ENCODE results near the gene ORC6.

Gene ORC6

GRCh38 chr16:46731691-46732555, 42.5 kb downstream of the ORC6 start:
- no peak overlapping the region for H3K4me3 ChIP-seq (ENCODE audit: low read depth, low read length)
- no peak for TF ChIP-seq CTCF (IDR thresholded peaks at IDR 0.05; ENCODE audit: low read depth, low read length)

GRCh38 chr16:46732561-46732960, 43.1 kb downstream of the ORC6 start:
- TF ChIP-seq CTCF (IDR thresholded peaks at IDR 0.05; ENCODE audit: low read depth, low read length), result no peak
- no peak overlapping the region for H3K4me3 ChIP-seq (ENCODE audit: low read depth, low read length)

GRCh38 chr16:46733319-46733830, 43.9 kb downstream of the ORC6 start:
- TF ChIP-seq CTCF (IDR thresholded peaks at IDR 0.05; ENCODE audit: low read depth, low read length), result no peak

GRCh38 chr16:46736695-46737094, 47.2 kb downstream of the ORC6 start:
- no peak for TF ChIP-seq CTCF (IDR thresholded peaks at IDR 0.05; ENCODE audit: low read depth, low read length)
- H3K4me3 ChIP-seq (ENCODE audit: low read depth, low read length), result no peak overlapping the region

More at GRCh38 chr16:46733319-46733830, 43.9 kb downstream of the ORC6 start:
- H3K4me3 ChIP-seq (ENCODE audit: low read depth, low read length), result no peak overlapping the region

- TF ChIP-seq CTCF (IDR thresholded peaks at IDR 0.05; ENCODE audit: low read depth, low read length), result no peak
- H3K4me3 ChIP-seq (ENCODE audit: low read depth, low read length), result no peak overlapping the region
Observed at GRCh38 chr16:46737621-46738214, 48.3 kb downstream of the ORC6 start.

GRCh38 chr16:46739934-46740333, 50.5 kb downstream of the ORC6 start:
- TF ChIP-seq CTCF (IDR thresholded peaks at IDR 0.05; ENCODE audit: low read depth, low read length), result no peak
- H3K4me3 ChIP-seq (ENCODE audit: low read depth, low read length), result no peak overlapping the region

GRCh38 chr16:46743232-46743719, 53.8 kb downstream of the ORC6 start:
- H3K4me3 ChIP-seq (ENCODE audit: low read depth, low read length), result no peak overlapping the region
- TF ChIP-seq CTCF (IDR thresholded peaks at IDR 0.05; ENCODE audit: low read depth, low read length), result no peak

Data from WI38 (cell line).